Heart left ventricle (tissue), 13 donors: ENCODE results near the gene LSM5.

Experiments used
- CTCF ChIP-seq, 12 donors: fragments of 200-600 bp; sonication (generic) in 4 of 12; IDR thresholded peaks; one replicate each; pipeline versions ENCODE4 v1.5.0 to v1.8.0; 2018 to 2022; ENCODE audit warnings: antibody characterized with exemption in 12 of 12, mild to moderate bottlenecking in 5 of 12
- POLR2A ChIP-seq, 2 donors: fragments of 450-650 bp; IDR thresholded peaks; one replicate each; pipeline ENCODE4 v1.6.1; 2017; ENCODE audit warnings: antibody characterized with exemption in 2 of 2, mild to moderate bottlenecking in 2 of 2, moderate library complexity in 2 of 2
- donor health status: ischemic (EF 13 %, LVEDD 7.1; RV severe dilation, severe dysfunction).
- donor health status: DM: no; HTN: yes; CAD: no.
- donor health status: DM: no; HTN: no; CAD: no.
- donor health status: ischemic (EF 25% LVEDD 6.9; RV normal size, moderate dysfunction).
- donor health status: ischemic (EF 25% LVEDD 5.7; RV mildly dilated, moderate dysfunction).
- donor health status: ischemic (EF 35%, LVEDD 5.7; RV mildly dilated, moderate dysfunction).
- donor health status: nonischemic (EF 11% LVEDD 7.7; RV severe dilation, severe dysfunction).
- donor health status: DM: yes; HTN: yes; CAD: no.
- donor health status: PGD.
- donor health status: ischemic (EF 29% LVEDD 5.4; RV normal size, mild dysfunction).
- donor health status: nonischemic (EF 23%, LVEDD 6.1; RV moderate dilation, normal function).

DNA sequence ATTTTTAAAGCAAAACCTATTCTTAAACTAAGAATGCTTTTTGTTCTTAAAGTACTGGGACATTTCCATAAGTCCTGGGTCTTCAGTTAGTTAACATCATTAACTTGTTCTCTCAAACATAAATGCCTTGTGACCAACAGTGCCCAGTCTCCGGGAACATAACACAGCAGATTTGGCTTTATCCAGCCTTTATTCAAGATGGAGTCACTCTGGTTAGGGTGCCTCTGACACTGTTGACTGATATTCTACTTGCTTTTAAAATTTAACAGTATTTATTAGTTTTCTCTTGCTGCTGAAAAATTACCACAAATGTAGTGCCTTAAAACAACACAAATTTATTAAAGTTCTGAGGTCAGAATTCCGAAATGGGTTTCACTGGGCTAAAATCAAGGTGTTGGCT is 49.2 kb upstream of the LSM5 start:
- no peak for TF ChIP-seq POLR2A (IDR thresholded peaks at IDR 0.05)
- TF ChIP-seq CTCF (IDR thresholded peaks at IDR 0.05): no peak
